OCI-LY3 (cell line): ENCODE measurements around the gene KRTAP9-6.

Experiments
- H2AFZ ChIP-seq: fragments of 200-600, 300-600 bp; shearing (Covaris generic); 2 replicates; pipeline ENCODE4 v1.6.0; 2014; ENCODE audit warnings: antibody characterized with exemption, low read depth, low read length
- H3K27ac ChIP-seq: fragments of 200-600, 300-600 bp; sonication (generic); 2 replicates; pipeline ENCODE4 v1.5.1; 2014; ENCODE audit warnings: mild to moderate bottlenecking, low read length, moderate library complexity, mixed read lengths
- H3K27me3 ChIP-seq: fragments of 200-600, 300-600 bp; sonication (generic); 2 replicates; pipeline ENCODE4 v1.6.1; 2014; ENCODE audit warnings: low read depth, low read length, mixed read lengths
- H3K36me3 ChIP-seq: fragments of 200-600, 300-600 bp; sonication (generic); replicated peaks from 2 replicates; pipeline ENCODE3; 2014; ENCODE audit warnings: low read depth, low read length, mixed read lengths
- H3K4me1 ChIP-seq: fragments of 300-600, 200-600 bp; sonication (generic); 2 replicates; pipeline ENCODE4 v1.6.1; 2014; ENCODE audit warnings: low read length, mixed read lengths
- H3K4me2 ChIP-seq: fragments of 200-600, 300-600 bp; sonication (generic); 2 replicates; pipeline ENCODE4 v1.6.1; 2014; ENCODE audit warnings: low read length, mixed read lengths
- H3K4me3 ChIP-seq: fragments of 300-600, 200-600 bp; sonication (generic); 2 replicates; pipeline ENCODE4 v1.5.1; 2014; ENCODE audit warnings: antibody characterized with exemption, mild to moderate bottlenecking, low read length, moderate library complexity
- H3K79me2 ChIP-seq: fragments of 300-600, 200-600 bp; shearing (Covaris generic); 2 replicates; pipeline ENCODE4 v1.6.1; 2014; ENCODE audit warnings: mild to moderate bottlenecking, low read length, mixed read lengths
- H3K9ac ChIP-seq: fragments of 300-600, 200-600 bp; shearing (Covaris generic); 2 replicates; pipeline ENCODE4 v1.6.0; 2014; ENCODE audit warnings: mild to moderate bottlenecking, low read length, moderate library complexity
- H3K9me3 ChIP-seq: fragments of 200-600, 300-600 bp; shearing (Covaris generic); 2 replicates; pipeline ENCODE4 v1.6.1; 2014; ENCODE audit warnings: low read length, mixed read lengths; ENCODE audit not compliant: insufficient read depth
- H4K20me1 ChIP-seq: fragments of 200-600, 300-600 bp; sonication (generic); 2 replicates; pipeline ENCODE4 v1.6.1; 2016; ENCODE audit warnings: low read length, mixed read lengths; ENCODE audit not compliant: insufficient read depth
- EZH2phosphoT487 ChIP-seq: fragments of 200-600 bp; shearing (Covaris generic); IDR thresholded peaks from 2 replicates; pipeline ENCODE4 v1.6.1; 2018; ENCODE audit warnings: antibody characterized with exemption, mixed run types, low read depth
- TF ChIP-seq, protein P1 (sequence below): fragments of 200-600, 300-600 bp; sonication (generic); IDR thresholded peaks from 2 replicates; pipeline ENCODE4 v1.5.1; 2014; ENCODE audit warnings: antibody characterized with exemption, low read length, low read depth

The KRTAP9-6 gene

DNA sequence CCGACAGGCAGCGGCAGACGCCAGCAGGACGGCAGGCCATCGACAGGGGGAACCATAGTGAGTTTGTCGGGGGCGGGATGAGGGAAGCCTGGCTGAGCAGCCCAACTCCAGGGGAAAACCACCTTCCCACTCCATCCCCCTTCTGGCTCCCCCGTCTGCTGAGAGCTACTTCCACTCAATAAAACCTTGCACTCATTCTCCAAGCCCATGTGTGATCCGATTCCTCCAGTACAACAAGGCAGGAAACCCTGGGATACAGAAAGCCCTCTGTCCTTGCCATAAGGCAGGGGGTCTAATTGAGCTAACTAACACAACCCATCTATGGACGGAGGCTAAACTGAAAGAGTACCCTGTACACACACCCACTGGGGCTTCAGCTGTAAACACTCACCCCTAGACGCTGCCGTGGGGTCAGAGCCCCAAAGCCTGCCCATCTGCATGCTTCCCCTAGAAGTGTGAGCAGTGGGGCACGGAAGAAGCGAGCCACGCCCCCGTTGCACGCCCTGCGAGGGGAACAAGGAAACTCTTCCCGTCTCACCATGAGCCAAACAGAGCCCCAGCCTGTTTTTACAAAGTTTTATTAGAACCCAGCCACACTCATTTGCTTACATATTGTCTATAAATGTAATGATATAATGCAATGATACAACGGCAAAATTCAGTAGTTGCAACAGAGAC lies 33.4 kb downstream of the KRTAP9-6 start:
- Histone ChIP-seq H3K4me2 (no peak overlapping the region), H3K27ac (no peak overlapping the region), H3K36me3 (no peaks in the 10 kb centered on the region), H3K9ac (no peak overlapping the region), H3K9me3 (no peaks in the 10 kb centered on the region), H3K4me1 (no peaks in the 10 kb centered on the region), H3K27me3 (peaks cover 18% of the 10 kb centered on the region), H2AFZ (no peak overlapping the region), H3K79me2 (no peaks in the 10 kb centered on the region), H3K4me3 (no peak overlapping the region), H4K20me1 (no peaks in the 10 kb centered on the region)
- TF ChIP-seq EZH2phosphoT487: no peak
- TF ChIP-seq, protein P1, sequence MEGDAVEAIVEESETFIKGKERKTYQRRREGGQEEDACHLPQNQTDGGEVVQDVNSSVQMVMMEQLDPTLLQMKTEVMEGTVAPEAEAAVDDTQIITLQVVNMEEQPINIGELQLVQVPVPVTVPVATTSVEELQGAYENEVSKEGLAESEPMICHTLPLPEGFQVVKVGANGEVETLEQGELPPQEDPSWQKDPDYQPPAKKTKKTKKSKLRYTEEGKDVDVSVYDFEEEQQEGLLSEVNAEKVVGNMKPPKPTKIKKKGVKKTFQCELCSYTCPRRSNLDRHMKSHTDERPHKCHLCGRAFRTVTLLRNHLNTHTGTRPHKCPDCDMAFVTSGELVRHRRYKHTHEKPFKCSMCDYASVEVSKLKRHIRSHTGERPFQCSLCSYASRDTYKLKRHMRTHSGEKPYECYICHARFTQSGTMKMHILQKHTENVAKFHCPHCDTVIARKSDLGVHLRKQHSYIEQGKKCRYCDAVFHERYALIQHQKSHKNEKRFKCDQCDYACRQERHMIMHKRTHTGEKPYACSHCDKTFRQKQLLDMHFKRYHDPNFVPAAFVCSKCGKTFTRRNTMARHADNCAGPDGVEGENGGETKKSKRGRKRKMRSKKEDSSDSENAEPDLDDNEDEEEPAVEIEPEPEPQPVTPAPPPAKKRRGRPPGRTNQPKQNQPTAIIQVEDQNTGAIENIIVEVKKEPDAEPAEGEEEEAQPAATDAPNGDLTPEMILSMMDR: no peak

DNA sequence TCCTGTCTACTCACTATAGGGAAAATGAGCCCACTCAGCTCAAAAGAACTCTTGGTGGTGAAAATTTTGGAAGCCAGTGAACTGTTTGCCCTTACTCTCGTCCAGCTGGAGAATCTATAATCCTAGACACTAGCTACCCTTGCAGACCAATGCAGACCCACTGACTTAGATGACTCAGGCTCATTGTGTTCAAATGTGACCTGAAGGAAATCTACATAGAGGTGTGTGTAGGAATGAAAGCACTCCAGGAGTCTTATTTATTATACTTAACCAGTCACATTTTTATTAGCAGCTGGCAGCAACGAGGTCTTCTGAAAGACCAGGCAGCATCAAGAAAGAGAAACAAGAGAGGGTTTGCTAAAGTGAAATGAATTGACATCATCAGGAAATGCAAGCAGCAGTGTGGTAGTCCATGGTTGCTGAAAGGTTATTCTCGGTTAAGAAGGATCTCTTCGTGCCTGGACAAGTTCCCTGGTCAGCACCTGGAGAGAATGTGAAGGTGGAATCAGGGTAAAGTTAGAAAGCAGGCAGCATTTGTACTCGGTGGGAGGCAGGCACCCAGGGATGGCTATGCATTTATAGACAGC lies 36.1 kb downstream of the KRTAP9-6 start:
- Histone ChIP-seq H3K36me3 (no peaks in the 10 kb centered on the region), H3K79me2 (no peaks in the 10 kb centered on the region), H3K27ac (no peak overlapping the region), H3K9me3 (no peaks in the 10 kb centered on the region), H3K27me3 (peaks cover 8% of the 10 kb centered on the region; the same call in 1 of the 2 replicates), H3K4me3 (no peak overlapping the region), H3K4me2 (no peak overlapping the region), H2AFZ (no peak overlapping the region), H4K20me1 (no peaks in the 10 kb centered on the region), H3K9ac (no peak overlapping the region), H3K4me1 (no peaks in the 10 kb centered on the region)
- TF ChIP-seq, protein P1: no peak
- no peak for TF ChIP-seq EZH2phosphoT487

GRCh38 chr17:41301916-41302901 lies 37.0 kb downstream of the KRTAP9-6 start, which contains the start of gene KRTAP29-1:
Gene KRTAP29-1, minus strand, starts transcription at chr17:41302851. Its CDS starts 0 bp downstream, at chr17:41302851.
- peaks cover 8% of the 10 kb centered on the region; the same call in 1 of the 2 replicates for H3K27me3 ChIP-seq
- H4K20me1 ChIP-seq: no peaks in the 10 kb centered on the region
- no peak within 1 kb of the TSS for H3K4me2 ChIP-seq
- H3K79me2 ChIP-seq: no peaks in the 10 kb centered on the region
- no peak within 1 kb of the TSS for H3K27ac ChIP-seq
- no peak within 1 kb of the TSS for H3K4me3 ChIP-seq
- H3K9ac ChIP-seq: no peak within 1 kb of the TSS
- no peaks in the 10 kb centered on the region for H3K4me1 ChIP-seq
- TF ChIP-seq, protein P1: no peak
- TF ChIP-seq EZH2phosphoT487: no peak
- H3K9me3 ChIP-seq: no peaks in the 10 kb centered on the region
- no peaks in the 10 kb centered on the region for H3K36me3 ChIP-seq
- H2AFZ ChIP-seq: no peak within 1 kb of the TSS

- no peaks in the 10 kb centered on the region for H3K79me2 ChIP-seq
- no peak overlapping the region for H3K4me3 ChIP-seq
- no peaks in the 10 kb centered on the region for H3K36me3 ChIP-seq
- H3K4me2 ChIP-seq: no peak overlapping the region
- TF ChIP-seq, protein P1: no peak
- no peak for TF ChIP-seq EZH2phosphoT487
- H3K27me3 ChIP-seq: peaks cover 8% of the 10 kb centered on the region; the same call in 1 of the 2 replicates
- no peak overlapping the region for H2AFZ ChIP-seq
- H3K9ac ChIP-seq: no peak overlapping the region
- no peaks in the 10 kb centered on the region for H4K20me1 ChIP-seq
- H3K9me3 ChIP-seq: no peaks in the 10 kb centered on the region
- H3K4me1 ChIP-seq: no peaks in the 10 kb centered on the region
- H3K27ac ChIP-seq: no peak overlapping the region
Observed at GRCh38 chr17:41302981-41303380, 37.8 kb downstream of the KRTAP9-6 start.
